K562 (cell line): ENCODE results near the gene SAMD4A.

Source experiments
- ARID3B ChIP-seq: fragments of 250-450 bp; sonication (Bioruptor Pico); IDR thresholded peaks from 2 replicates; pipeline ENCODE4 v1.4.0; 2020; ENCODE audit warnings: borderline replicate concordance
- MEF2D ChIP-seq: conservative IDR thresholded peaks from 2 replicates; pipeline ENCODE4 v1.6.1; 2016; ENCODE audit warnings: low read depth, missing genetic modification characterization, missing compliant biosample characterization
- REST ChIP-seq, 2 experiments: fragments of 450-650 bp; formaldehyde crosslinking in 1 of 2; IDR thresholded peaks; 2 replicates each; pipeline versions ENCODE4 v1.4.0 to v1.6.1; 2014 to 2020; ENCODE audit warnings: mild to moderate bottlenecking in 2 of 2, borderline replicate concordance in 1 of 2, low read depth in 1 of 2
- SMC3 ChIP-seq: conservative IDR thresholded peaks from 2 replicates; pipeline ENCODE4 v1.6.1; 2011; ENCODE audit warnings: low read depth, low read length, improper control_type of control experiment; ENCODE audit not compliant: insufficient read depth
- STAT5A ChIP-seq: IDR thresholded peaks from 2 replicates; pipeline ENCODE4 v1.6.1; 2012; ENCODE audit warnings: low read length, inconsistent platforms, borderline replicate concordance
- TBP ChIP-seq: optimal IDR thresholded peaks from 2 replicates; pipeline ENCODE3; 2011; ENCODE audit warnings: low read depth, low read length, improper control_type of control experiment

GRCh38 chr14:54803926-54804537 lies 237.1 kb downstream of the SAMD4A start:
- TF ChIP-seq REST (IDR thresholded peaks at IDR 0.05; ENCODE audit: borderline replicate concordance): no peak
- no peak for TF ChIP-seq REST (CRISPR knock-in tag; IDR thresholded peaks at IDR 0.05; ENCODE audit: low read depth)
- no peak for TF ChIP-seq MEF2D (tag)
- TF ChIP-seq TBP: no peak
- no peak for TF ChIP-seq STAT5A
- TF ChIP-seq ARID3B (CRISPR knock-in tag): no peak
- no peak for TF ChIP-seq SMC3
